Anterior cingulate cortex (tissue), 58 donors: ENCODE measurements around the gene CYB561D1.

Experiments used
- DNase-seq, 58 donors: peaks; one replicate each; lab custom pipeline; 2025; lab: John Stamatoyannopoulos, UW

The CYB561D1 gene

DNA sequence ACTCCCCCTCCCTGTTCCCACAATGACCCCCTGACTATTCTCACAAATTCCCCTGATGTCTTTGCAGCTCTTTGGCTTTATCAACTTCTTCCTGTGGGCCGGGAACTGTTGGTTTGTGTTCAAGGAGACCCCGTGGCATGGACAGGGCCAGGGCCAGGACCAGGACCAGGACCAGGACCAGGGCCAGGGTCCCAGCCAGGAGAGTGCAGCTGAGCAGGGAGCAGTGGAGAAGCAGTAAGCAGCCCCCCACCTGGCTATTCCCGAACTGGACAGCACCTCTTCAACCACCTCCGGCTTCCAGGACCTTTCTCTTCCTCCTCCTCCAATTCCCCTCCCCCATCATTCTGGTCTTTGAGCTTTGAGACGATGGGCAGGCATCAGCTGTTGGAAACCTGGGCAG lies 14.6 kb upstream of the CYB561D1 start:
- no peak for DNase-seq

DNA sequence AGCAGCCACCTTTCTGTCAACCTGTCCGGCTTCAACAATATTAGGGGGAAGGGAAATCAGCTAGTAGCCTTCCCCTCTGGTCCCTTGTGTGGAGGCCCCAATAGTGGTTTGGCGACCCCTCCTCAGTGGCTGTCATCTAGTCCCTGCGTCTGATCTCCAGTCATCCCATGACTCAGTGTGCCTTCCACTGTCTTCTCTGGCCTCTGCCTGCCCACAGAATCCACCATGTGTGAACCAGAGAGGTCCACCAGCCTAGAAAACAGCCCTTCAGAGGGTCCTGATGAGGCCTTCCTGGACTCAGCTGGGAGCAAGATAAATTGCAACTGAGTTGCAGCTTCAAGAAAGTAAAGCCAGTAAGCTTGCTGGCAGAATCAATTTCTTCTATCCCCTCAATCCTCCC lies 14.0 kb upstream of the CYB561D1 start:
- DNase-seq, result no peak

DNA sequence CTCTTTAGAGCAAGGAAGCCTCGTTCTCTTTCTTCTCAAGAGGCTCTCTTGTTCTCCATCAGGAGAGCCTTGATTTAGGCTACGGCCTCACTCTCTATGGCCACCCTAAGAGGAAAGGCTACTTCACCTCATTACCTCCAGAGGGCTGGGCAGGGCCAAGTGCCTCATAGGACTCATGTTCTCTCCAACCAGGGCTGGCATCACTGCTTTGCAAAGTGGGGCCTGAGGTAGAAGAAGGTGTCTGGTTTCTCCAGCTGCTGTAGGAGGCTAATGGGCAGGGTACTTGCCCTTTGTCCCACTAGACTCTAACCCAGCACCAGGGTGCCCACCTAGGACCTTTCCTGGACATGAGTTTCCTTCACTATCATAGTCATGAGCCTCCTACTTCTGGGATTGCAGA lies 12.2 kb upstream of the CYB561D1 start:
- DNase-seq, result no peak

DNA sequence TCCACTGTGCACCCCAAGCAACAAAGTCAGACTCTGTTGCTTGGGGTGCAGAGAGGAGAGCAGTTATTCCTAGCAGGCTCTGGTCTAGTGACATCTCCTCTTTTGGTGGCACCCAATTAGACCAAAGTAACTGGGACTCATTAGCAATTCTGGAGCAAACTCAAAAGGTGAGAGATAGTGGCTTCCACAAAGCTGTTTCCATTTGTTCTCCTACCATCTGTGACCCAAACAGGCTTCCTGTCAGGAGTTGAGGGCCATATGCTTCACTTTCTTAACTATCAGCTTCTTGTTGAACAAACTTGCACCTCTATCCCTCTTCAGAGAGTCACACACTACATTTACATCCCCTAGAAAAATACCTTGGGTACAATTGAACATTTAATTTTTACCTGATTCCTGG lies 11.7 kb upstream of the CYB561D1 start:
- no peak for DNase-seq

DNA sequence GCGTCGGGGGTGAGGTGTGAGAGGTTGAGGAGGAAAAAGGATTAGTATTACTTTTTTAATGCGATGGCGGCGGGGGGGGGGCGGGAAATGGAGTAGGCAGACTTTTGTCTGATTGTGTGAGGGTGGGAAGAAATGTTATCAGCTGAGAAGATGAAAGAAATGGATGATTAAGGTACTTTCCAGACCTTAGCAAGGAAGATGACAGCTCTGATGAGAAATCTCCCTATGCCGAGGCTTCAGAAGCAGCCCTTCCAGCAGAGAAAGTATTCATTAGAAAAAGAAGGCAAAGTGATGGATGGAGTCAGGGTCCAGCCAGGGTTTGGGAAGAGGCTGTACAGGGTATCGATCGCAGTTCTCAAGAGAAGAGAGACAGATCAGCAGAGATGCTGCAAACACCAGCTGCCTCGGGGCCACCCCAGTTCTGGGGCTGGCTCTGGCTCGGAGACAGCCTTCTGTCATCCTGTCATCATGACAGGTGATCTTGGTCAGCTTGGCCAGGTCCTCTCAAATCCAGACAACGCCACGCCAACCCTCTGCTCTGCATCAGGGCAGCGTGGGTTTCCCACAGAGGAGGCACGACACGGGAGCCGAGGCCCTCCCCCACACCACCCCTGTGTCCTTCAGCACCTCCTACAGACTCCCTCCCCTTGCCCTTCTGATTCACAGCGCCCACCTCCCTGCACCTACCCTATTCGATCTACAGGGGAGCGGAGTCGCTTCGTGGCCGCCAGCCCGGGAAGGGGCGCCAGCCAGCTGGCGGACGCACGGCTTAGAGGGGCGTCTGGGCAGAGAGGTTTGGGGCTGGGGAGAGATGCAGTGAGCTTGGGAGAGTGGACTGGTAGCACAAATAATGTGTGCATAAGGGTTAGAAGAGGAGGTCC lies 10.9 kb upstream of the CYB561D1 start:
- DNase-seq, result peak in 40 of 58 donors; percentile 7 to 89 (median 72)

DNA sequence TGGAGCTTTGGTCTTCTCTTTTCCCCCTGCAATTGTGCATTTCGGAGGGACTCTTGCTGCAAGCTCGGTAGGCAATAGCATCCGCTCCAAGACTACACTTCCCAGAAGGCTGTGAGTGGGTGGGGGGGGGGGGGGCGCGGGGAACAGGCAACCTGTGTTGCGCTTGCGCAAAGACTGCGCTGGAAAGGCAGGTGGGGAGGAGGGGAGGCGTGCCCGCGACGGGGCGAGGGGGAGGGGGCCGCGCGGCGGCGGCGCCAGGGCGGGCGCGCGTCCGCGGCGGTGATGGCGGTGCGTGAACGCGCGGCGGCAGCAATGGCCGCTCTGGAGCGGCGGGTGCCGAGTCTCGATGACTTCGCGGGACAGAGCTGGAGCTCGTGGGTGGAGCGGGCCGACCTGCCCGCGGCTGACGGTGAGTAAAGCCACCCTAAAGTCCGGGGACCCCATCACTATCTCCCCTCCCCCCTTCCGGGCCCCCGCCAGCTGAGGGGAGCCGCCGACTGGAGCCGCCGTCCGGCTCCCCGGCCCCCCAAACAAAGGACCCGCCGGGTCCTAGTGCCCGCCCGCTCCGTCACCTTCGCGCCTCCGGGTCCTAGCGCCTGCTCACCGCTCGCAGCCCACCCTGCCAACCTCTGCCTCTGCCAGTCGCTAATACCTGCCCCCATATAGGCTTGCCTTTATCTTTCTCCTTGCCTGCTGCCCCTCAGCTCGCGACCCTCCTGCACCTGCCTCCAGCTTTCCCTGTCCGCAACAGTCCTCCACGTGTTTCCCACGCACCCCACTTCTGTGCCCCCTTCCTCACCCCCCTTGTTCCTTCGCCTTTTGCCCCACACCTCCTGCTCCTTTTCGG lies 10.0 kb upstream of the CYB561D1 start, which contains the start of gene ATXN7L2:
Gene ATXN7L2 (plus strand): TSS at position 234 of the 847 bp plus-strand sequence. CDS start 49 bp downstream, at position 283.
- peak; percentile 38 to 97 (median 91) for DNase-seq

DNA sequence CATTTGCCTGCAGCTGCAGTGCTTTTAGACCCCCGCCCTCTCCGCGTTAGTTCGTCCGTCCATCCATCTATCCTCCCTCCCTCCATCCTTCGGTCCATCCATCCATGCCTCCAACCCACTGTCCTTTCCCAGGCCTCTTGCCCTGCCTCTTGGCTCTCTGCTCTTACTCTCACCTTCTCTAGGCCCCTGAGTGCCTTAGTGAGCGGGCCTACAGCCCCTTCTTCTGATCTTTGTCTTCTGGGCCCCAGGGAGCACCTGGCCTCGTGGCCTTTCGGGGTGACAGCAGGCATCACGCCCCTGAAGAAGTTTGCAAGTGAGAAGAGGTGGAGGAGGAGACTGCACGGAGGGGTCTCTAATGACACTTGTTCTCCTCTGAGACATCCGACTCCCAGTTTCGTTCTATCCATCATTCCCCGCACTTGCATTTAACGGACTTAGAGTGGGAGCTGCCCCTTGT lies 9.3 kb upstream of the CYB561D1 start:
- DNase-seq, result no peak

DNA sequence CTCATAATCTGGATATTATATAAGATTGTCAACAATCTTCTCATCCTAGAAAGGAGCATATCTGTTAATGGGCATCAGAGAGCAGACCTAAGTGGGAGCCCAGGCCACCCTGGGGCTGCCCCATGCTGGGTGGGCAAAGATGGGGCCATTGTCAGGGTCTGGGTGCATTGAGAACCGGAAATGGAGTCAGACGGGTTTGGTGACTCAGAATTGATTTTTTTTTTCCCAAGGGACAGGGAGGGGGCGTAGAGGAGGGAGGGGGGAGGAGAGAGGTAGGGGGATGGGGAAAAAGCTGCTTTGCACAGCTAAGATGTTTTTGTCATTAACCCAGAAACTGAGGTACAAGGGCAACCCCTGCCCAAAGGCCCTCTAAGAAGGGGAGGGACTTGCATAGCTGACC lies 8.9 kb upstream of the CYB561D1 start:
- DNase-seq, result no peak

DNA sequence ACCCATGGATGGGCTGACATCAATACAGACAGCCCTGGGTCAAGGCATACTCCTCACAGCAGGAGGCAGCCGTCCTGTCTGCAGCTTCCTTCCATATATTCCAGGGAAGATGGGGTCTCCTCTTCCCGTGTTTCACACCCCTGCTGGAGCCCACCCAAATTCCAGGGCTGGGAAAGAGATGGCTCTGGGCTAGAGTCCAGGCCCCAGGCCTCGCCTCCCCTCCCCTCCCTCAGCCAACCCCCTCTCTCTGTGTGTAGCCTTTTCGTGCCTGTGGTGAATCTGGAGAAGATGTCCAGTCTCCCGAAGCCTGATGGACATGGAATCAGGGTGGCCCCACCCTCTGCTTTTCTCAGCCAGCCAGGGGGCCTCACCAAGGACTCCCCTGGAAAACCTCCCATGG lies 6.6 kb upstream of the CYB561D1 start:
- no peak for DNase-seq

DNA sequence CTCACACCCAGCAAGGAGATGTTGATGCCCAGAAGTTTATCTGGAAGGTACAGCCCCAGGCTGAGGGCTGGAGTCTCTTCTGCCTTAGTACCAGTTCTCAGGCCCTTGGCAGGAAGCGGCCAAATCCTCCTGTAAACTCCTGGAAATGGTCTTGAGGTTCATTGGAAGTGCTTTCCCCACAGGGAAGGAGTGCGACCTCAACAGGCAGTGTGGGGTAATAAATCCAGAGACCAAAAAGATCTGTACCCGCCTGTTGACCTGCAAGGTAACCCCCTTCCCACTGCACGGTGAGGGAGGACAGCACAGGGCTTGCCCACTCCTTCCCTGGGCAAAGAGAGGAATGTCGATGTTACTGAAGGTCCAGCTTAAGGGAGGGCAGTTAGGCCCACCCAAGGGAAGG lies 5.7 kb upstream of the CYB561D1 start:
- no peak for DNase-seq

DNA sequence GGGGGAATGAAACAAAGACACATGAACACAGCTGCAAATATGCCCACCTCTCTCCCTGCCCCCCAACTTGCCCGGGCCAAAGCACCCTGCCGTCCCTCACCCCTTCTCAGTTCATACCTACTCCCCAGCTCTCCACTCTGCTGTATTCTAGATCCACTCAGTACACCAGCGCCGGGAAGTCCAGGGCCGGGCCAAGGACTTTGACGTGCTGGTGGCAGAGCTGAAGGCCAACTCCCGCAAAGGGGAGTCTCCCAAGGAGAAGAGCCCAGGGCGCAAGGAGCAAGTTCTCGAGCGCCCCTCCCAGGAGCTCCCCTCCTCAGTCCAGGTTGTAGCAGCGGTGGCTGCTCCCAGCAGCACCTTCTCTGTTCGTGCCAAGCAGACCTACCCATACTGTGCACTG lies 5.2 kb upstream of the CYB561D1 start:
- no peak for DNase-seq

DNA sequence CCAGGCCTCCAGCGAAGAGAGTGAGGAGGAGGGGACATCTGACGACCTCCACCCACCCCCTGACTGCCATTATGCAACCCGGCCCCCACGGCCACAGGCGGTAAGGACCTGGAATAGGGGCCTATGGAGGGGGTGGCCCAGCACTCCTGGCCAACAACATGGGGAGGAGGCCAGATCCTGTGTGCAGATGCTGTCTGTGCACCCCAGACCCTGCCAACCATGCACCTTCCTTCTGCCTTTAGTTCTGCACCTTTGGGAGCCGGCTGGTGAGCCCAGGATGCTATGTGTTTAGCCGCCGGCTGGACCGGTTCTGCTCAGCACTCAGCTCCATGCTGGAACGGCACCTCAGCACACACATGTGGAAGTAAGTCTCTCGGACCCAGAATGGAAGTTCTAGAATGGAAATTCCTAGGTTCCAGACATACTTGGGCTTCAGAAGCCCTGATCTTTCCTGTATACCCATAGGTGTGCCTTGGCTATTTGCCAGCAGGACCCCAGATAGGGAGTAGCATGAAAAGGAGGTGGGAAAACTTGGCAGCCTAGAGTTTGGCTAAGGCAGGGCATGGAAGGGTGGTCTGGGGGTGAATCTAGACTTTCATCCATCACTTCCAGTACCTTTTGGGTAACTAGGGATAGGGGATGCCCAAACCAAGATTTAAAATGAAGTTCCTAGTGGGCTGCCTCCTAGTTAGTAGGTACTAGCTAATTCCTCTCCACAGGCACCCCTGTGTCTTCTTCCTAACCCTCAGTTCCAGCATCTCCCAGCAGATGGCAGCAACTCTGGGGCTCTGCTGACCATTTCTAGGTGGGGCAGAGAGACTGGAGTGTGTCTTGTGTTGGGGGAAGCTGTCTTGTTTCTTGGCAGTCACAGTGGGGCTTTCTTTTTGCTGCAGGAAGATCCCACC lies 3.6 kb upstream of the CYB561D1 start:
- DNase-seq, result peak in 49 of 58 donors; percentile 19 to 86 (median 54)

DNA sequence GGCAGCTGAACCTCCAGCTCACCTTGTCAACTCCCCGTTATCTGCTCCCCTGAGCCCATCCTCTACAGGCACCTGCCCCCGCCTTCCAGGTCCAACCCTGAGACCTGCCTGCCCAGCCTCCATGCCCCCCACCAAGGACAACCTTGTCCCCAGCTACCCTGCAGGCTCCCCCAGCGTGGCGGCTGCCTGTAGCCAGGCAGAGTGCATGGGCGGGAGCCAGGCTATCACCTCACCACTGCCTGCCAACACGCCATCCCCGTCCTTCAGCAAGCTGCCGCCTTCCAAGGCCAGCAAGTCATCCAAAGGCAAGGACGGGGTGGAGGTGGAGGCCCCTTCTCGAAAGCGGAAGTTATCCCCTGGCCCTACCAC lies 3.0 kb upstream of the CYB561D1 start:
- no peak for DNase-seq

DNA sequence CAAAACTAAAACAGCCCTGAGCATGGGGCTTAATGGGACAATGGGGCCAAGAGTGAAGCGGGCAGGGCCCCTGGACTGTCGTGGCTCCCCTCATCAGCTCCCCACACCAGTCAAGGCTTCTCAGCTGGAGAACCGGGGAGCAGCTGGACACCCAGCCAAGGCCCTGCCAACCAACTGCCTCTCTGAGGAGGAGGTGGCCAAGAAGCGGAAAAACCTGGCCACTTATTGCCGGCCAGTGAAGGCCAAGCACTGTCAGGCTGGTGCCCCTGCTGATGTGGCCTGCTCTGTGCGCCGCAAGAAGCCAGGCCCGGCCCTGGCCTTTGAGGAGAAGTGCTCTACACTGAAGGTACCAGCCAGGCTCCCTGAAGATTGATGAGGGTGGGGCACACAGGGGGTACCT lies 2.5 kb upstream of the CYB561D1 start:
- no peak for DNase-seq

DNA sequence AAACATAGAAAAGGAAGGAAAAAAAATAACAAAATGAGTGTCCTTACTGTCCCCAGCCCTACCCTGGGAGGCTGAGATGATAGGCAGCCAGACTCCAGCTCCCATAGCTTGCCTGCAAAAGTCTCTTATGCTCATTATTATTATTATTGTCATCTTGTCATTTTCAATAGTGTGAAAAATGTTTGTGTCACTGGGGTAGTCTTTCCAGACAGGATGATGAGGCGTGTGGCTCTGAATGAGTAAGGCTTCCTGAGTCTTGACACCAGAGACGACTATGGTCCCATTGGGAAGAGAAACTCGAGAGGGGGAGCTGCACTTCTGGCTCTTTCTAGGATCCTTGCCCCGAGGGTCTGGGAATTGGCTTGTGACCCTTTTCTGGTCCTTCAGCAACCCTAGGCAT lies 1.1 kb upstream of the CYB561D1 start:
- no peak for DNase-seq

DNA sequence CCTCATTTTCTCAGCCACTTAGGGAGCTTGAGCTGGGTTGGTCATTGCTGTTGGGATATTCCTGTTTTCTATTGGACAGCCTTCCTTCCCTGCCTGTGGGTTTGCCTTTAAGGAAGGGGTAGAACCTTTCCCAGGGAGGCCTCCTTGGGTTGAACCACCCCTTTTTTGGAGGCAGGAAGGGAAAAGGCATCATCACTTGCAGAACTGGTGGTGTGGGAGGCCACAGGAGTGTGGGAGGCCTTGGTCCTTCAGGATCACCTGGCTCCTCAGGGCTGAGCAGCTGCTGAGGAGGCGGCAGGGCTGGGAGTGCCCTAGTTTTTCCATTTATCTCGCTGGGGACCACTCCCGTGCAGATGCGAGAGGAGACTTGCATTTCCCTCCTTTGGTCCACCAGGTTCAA lies 667 bp upstream of the CYB561D1 start:
- DNase-seq, result peak in 5 of 58 donors; percentile 19 to 67 (median 35)

DNA sequence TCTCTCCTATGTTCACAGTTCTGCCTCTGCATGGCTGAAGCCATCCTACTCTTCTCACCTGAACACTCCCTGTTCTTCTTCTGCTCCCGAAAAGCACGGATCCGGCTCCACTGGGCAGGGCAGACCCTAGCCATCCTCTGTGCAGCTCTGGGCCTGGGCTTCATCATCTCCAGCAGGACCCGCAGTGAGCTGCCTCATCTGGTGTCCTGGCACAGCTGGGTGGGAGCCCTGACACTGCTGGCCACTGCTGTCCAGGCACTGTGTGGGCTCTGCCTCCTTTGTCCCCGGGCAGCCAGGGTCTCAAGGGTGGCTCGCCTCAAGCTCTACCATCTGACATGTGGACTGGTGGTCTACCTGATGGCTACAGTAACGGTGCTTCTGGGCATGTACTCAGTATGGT lies 1.8 kb downstream of the CYB561D1 start:
- DNase-seq, result no peak

DNA sequence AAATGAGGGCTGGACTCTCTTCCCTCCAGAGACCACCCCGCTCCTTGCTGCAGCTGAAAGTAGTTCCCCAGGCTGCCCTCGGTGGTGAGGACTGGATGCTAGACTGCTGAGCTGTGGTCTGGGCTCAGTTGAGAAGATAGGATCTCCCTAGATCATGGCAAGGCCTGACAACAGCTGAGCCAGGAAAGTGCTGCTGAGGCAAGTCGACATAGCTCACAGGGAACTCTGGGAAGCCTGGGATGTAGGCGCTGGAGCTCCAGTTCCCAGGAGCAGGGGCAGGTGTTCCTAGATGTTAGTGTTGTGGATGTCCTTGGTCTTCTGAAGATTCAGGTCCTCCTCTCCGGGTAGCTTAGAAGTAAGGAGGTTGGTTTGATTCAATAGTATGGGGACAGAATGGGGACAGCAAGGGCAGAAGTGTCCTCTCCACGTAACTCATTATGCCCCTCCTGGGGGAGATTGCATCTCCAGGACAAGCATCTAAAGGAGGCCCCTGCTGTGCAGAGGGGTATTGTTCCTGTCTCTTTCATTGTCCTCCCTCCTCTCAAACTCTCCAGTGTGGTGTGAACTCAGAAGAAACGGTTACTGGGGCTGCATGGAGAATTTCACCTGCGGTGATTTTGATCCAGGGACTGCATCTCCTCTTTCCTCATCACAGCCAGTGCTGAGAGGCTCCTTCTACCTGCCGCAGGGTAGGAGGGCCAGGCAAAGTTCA lies 3.7 kb downstream of the CYB561D1 start:
- peak in 2 of 58 donors; percentile 10 to 14 for DNase-seq

DNA sequence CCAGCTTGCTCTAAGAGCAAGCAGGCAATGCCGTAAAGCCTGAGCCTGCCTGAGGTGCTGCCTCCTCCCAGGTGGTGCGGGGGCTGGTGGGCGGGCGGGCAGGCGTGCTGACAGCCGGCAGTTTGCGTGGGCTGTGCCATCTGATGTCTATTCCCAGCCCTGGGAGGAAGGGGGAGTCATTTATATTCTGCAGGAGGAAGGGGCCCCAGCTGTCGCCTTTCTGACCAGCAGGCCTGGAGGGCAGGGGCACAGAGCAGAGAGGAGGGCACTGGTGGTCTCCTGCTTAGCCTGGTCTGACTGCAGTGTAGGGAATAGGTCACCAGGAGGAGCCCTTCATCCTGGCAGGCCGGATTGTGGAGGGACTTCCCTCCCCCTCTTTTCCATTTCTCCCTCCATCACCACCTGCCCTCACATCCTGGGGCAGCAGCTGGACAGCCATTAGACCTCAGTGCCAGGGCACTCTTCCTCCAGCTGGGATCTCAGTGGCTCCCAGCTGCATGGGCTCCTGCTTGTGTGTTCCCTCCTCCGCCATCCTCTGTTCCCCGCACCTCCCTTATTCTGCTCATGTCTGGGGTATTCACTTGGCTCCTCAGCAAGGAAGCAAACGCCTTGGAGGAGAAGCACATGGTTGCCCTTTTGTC lies 4.4 kb downstream of the CYB561D1 start:
- peak in 19 of 58 donors; percentile 20 to 81 (median 54) for DNase-seq
